Activated CD8-positive, alpha-beta memory T cell treated with anti-CD3 and anti-CD28 coated beads, Interleukin-2, amount 50 U/mL, for 48 hours (primary cell): ENCODE data around the gene CSTPP1.

Experiments used
- DNase-seq: peaks from one replicate; pipeline ENCODE4 v3.0.0-alpha.2; 2020

CSTPP1 gene

DNA sequence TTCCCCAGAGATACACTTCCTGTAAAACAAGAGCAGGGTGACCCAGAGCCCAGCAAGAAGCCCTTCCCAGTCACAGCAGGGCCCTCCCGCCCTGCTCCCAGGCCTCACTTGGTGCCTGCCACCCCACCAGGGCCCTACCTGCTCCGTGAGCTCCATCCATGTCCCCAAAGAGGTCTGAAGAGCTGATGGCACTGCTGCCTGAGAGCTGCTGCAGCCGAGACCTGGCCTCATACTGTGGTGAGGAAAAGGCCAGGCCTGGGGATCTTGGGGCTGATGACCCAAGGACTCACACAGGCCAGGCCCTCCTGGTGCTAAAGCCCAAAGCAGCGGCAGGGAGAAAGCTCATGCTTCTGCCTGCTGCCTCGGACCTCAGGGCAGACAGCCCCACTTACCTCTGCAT is 229.8 kb downstream of the CSTPP1 start:
- no peak for DNase-seq

DNA sequence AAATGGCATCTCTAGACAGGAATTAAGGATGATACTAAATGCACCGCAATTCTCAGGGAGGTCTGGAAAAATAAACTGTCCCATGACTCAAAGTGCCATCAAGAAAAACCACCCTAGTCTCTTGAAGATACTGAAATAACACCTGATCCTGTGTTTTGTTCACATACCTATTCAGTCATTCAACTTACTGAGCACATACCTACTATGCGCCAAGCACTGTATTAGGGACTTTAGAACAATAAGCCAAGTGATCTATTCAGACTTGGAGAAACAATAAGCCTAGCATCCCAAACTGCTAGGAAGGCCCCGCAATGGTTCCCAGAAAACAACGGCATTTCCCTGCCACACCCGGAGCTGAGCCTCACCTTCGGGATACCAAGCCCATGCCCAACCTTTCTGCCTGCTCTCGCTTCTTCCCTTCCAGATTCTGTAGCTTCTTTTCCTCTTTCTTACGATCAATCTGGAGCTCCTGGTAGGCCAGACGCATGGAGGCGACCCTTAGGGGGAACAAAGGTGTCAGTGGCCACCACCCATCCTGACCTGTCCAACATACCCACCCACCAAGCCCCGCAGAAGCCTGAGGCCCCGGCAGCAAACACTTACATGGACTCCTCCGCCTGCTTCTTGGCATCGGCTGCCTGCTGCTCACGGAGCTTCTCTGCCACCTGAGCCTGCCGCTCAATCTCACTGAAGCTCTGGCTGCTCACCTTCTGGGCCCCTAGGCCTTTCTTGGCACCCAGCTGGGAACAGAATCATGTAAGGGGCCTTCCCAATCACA is 234.7 kb downstream of the CSTPP1 start:
- DNase-seq: no peak

GRCh38 chr11:47171856-47172255 is 235.3 kb downstream of the CSTPP1 start:
- no peak for DNase-seq

- no peak for DNase-seq
Observed at GRCh38 chr11:47172740-47173336, 236.3 kb downstream of the CSTPP1 start.

DNA sequence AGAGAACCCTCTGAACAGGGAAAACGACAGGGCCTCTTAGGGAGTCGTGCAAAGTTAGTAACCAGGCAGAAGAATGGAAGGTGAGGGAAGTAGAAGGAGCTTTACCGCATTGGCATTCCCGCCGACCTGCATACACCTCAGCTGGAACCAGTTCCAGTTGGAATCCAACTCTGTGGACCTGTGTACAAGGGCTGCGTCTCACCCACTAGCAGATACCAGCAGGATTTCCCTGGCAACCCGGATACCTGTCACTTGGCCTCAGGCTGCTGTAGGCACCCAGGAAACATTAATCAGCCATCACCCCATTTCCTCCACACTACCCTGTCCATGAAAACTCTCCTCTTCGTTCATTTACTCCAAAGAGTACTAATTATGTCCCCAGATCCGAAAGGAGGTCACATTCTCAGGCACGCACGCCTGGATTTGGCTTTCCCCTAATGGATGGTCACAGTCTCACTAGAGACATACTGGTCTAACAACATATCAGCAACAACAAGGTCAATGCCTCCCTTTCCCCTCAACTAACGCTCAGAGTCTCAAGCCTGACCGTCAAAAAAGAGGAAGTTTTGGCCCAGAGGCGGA is 239.3 kb downstream of the CSTPP1 start:
- no peak for DNase-seq

GRCh38 chr11:47176328-47177228 is 240.0 kb downstream of the CSTPP1 start, which contains the start of gene ARFGAP2:
Gene ARFGAP2, minus strand, starts transcription at chr11:47176879. Its CDS starts 26 bp downstream, at chr11:47176853.
- DNase-seq: peak; percentile 96

DNA sequence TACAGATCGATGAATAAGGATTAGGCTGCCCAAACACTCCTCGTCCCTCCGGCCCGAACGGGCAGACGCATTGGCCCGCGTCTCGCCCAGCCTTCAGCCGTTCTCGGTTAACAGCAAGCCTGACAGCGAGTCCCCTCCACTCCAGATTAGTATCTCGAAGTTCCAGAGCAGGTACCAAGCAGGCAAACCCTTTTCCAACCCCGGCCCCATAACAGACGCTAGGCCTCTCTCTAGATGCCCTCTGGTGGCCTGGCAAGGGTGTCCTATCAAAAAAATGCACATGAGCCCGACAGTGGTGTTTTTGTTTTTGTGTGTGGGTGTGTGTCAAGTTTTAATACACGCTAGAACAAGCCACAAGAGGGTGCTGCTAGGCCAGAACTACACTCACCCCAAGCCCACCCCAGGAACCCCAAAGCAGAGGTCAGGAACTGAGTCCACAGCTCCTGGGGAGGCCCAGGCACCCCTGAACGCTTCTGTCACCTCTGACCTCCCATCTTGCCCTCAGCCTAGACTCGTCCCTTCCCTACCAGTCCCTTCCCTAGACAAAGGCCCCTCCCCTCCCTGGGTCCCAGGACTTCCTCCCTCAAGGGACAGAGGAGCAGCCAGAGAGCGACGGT is 240.8 kb downstream of the CSTPP1 start:
- DNase-seq: no peak

DNA sequence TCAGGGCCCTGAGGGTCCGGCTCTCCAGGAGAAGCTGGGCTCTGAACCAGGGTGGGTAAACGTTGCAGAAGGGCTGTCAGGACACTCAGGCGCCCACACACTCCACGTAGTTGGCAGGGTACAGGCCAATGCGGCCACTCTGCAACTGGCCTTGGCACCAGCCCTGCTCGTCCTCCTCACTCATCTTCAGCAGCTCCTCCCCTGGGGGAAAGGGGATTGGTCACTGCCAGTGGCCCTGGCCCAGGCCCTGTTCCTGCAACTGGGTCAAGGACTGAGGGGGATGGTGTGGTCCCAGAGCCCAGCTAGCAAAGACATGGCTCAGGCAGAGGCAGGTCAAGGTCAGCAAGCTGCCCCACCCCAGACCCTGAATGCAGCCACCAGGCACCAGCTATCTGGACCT is 241.3 kb downstream of the CSTPP1 start:
- DNase-seq: no peak

DNA sequence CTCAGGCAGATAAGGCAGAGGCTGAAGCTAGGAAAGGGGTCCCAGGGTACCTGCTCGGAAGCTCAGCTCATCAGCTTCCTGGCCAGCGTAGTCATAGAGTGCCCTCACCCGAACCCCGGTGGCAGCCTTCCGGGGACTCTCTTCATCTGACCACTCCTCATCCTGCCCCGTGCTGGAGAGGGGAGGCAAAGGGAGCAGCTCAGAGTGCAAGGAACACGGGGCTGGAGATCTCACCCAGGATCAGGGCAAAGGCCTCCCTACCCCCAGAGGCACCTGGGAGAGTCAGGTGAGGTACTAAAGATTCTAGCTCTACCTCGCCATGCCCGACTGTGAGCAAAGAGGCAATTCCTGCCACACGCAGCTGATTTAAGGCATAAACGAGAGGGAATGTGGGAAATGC is 241.8 kb downstream of the CSTPP1 start:
- DNase-seq: no peak

DNA sequence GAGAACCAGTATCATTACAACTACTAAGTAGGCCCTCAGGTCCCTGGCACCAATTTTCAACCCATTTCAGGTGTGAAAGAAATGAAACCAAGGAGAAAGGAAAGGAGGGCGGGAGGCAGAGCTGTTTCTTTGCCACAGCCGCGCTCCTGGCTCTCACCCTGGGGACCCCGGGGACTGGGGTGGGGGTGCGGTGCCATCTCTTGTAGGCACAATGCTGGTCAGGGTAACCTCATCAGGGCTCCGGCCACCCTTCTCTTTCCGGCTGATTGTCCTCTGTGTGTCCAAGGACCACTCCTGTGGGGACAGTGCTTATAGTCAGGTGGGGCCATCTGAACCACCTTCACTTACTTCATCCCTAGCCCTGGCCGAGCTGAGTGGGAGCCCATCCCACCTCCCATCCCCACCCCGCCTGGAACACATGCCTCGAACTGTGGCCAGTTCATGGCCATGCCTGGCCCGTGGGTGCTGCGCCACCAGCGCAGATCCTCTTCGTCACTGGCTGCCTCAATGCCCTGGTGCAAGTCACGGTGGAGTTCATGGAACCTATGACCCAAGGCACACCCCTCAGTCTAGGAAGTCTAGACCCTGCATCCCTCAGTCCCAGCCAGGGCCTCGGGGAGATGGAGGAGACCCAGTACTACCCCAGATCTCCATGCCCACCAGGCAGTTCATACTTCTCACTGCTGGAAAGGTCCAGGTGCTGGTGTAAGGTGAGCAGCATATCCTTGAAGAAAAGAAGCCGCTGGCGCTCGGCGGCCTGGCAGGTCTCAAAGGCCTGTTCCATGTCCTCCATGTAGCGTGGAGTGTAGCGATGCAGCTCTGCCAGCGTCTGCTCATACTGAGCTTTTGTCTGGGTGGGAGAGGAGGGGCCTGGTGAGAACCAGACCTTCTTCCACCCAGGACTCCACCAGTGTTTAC is 242.4 kb downstream of the CSTPP1 start:
- no peak for DNase-seq

DNA sequence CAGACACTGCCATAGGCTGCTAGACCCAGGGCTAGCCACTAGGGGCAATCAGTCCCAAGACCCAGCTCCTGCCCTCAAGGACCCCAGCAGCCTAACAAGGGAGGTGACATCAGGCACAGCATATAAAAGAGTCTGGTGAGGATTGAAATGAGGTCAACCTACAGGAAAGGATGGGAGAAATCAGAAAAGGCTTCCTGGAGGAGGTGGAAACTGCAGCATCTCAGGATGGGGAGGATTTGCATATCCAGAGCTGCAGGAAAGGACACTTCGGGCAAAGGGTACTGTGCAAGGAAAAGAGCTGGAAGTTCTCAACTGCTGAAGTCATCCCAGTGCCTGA is 243.1 kb downstream of the CSTPP1 start:
- DNase-seq: no peak

GRCh38 chr11:47180006-47180787 is 243.6 kb downstream of the CSTPP1 start:
- no peak for DNase-seq

DNA sequence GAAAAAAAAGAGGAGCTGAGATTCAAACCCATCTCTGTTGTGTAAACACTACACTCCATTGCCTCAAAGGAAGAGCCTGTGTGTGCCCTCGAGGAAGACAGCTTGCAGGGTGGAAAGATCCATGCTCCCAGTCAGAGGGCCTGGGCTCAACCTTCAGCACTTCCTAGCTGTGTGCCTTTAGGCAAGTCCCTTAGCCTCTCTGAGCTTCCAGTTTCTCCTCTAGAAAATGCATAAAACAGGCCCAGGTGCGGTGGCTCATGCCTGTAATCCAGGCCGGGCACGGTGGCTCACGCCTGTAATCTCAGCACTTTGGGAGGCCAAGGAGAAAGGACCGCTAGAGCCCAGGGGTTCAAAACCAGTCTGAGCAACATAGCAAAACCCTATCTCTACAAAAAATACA is 244.7 kb downstream of the CSTPP1 start:
- no peak for DNase-seq

DNA sequence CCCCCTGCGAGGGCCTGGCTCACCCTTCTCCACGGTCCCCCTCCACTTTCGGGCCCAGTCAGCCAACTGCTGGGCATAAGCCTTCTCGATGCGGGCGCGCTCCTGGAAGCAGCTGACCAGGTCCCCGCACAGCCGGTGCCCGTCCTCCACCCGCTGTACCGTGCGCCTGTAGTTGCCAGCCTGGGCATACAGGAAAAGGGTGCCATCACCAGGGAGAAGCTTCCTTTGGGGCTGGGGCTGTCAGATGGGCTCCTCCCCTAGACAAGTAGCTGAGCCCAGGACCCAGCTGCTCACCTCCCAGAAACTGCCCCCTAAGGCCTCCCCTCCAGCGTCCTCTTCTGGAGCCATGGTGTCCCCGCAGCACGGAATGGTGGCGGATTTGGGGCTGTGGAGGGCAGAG is 245.8 kb downstream of the CSTPP1 start:
- DNase-seq: no peak

GRCh38 chr11:47183031-47183856 is 246.7 kb downstream of the CSTPP1 start:
- no peak for DNase-seq

DNA sequence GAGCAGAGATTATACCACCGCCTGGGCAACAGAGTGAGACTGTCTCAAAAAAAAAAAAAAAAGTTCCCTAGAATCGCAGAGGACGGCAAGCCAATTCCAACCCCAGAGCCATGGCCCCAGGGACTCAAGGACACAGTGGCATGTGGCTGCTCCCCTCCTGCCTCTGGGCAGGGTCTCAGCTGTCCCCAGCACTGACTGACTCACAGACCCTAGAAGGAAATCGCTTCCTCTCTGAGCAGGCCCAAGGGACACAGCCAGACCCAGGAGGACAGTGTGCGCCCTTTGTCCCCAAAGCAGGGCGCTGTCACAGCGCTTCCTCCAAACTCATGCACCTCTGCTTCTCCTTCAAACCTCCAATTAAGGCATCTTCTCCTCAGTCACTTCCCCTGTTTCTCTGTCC is 247.4 kb downstream of the CSTPP1 start:
- no peak for DNase-seq

GRCh38 chr11:47184711-47185304 is 248.2 kb downstream of the CSTPP1 start:
- no peak for DNase-seq

DNA sequence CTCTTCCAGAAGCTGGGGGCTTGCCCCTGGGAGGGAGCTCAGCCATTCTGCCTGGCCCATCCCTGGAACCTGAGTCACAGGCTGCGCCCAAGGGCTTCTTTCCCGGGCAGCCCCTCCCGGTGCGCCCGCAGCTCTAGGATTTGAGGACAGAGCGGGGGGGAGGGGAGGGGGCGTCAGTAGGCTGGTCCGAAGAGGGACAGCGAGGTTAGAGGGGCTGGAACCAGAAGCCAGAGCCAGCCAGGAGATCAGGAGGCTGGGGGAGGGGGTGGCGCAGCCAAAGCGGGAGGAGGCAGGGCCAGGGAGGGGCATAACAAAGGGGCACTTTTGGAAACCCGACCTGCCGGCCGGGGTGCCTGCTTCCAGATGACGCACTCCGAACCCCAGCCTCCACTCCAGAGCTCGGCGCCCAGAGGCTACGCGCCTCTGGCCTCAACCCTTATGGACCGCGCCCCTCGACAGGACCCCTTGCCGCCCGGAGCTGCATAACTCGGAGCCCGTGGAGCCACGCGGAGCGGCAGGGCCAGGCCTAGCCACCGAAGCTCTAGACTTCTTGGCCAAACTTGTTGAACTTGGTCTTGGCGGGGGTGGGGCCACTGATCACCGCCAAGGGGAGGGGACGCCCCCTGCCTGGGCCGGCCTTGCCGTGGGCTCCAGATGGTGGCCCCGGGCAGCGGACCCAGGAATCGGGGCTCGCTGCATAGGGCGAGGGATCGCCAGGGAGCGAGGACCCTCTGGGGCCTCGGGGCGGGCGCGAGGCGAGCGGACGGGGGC is 248.9 kb downstream of the CSTPP1 start:
- DNase-seq: no peak
